ENCODE data around the gene SLC5A5.
A peak's percentile ranks its signal among the peaks of the same experiment; 100 is the strongest.

SLC5A5 gene

DNA sequence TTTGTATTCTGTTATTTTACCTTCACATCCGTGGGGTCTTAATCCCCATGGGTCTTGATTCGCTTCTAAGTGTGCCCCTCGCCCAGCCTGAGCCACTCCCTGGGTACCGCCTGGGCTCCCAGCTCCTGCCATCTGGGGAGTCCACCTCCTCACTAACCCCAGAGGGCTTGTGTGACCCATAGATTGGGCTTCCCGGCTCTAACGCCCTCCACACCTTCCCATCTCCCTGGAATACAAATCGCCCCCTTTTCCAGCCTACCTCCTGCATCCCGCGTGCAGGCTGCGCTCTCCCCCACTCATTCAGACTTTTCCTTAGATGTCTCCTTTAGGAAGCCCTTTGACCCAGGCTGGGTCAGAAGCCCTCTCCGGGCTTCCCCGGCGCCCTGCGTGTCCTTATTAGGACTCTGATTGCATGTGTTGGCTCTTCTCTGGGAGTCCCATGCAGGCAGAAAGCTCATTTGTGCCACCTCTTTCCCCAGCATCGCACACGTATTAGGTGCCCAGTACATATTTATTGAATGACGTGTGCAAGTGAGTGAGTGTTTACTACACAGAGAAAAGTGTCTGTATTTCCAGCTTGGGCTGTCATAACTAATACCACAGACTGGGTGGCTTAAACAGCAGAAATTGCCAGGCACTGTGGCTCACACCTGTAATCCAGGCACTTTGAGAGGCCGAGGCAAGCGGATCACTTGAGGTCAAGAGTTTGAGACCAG, 61.8 kb downstream of the SLC5A5 start:
- no peaks in the 10 kb centered on the region for H3K9me3 ChIP-seq (ENCODE audit: control insufficient read depth, insufficient read depth, low read length)
- peaks cover 19% of the 10 kb centered on the region for H3K4me1 ChIP-seq (ENCODE audit: control insufficient read depth, low read length)
- no peaks in the 10 kb centered on the region for H3F3A ChIP-seq (ENCODE audit: control insufficient read depth, insufficient read depth)
- H3K4me3 ChIP-seq (ENCODE audit: low read length), result peak overlapping the region; percentile 81
- no peaks in the 10 kb centered on the region for H3K27me3 ChIP-seq (ENCODE audit: control insufficient read depth, low read length)
- peaks cover 9% of the 10 kb centered on the region for H3K36me3 ChIP-seq (ENCODE audit: control insufficient read depth, low read length)
- no peaks in the 10 kb centered on the region for H3K9me2 ChIP-seq (replicated peaks; ENCODE audit: control insufficient read depth, low read length)
- peak overlapping the region; percentile 96 for H3K4me2 ChIP-seq (ENCODE audit: low read length)
- H4K20me1 ChIP-seq (ENCODE audit: control insufficient read depth, insufficient read depth, low read depth, low read length), result no peaks in the 10 kb centered on the region
- no peak for TF ChIP-seq EZH2phosphoT487 (IDR thresholded peaks at IDR 0.05; ENCODE audit: borderline replicate concordance, low read length)
- no peak for TF ChIP-seq CTCF (IDR thresholded peaks at IDR 0.05; ENCODE audit: low read depth, low read length, poor library complexity, severe bottlenecking)
- peaks cover 26% of the 10 kb centered on the region for H3K79me2 ChIP-seq (ENCODE audit: control insufficient read depth, low read length)
- H3K27ac ChIP-seq (ENCODE audit: low read depth, low read length), result no peak overlapping the region

GRCh38 chr19:17936379-17936778, 64.6 kb downstream of the SLC5A5 start:
- Histone ChIP-seq H3K9me3 (ENCODE audit: control insufficient read depth, insufficient read depth, low read length) (no peaks in the 10 kb centered on the region), H3K27ac (ENCODE audit: low read depth, low read length) (no peak overlapping the region), H3K36me3 (ENCODE audit: control insufficient read depth, low read length) (peaks cover 20% of the 10 kb centered on the region), H3K79me2 (ENCODE audit: control insufficient read depth, low read length) (peaks cover 31% of the 10 kb centered on the region), H3K4me1 (ENCODE audit: control insufficient read depth, low read length) (peaks cover 20% of the 10 kb centered on the region), H3K4me2 (ENCODE audit: low read length) (no peak overlapping the region), H3K4me3 (ENCODE audit: low read length) (no peak overlapping the region), H4K20me1 (ENCODE audit: control insufficient read depth, insufficient read depth, low read depth, low read length) (no peaks in the 10 kb centered on the region), H3K27me3 (ENCODE audit: control insufficient read depth, low read length) (no peaks in the 10 kb centered on the region), H3K9me2 (replicated peaks; ENCODE audit: control insufficient read depth, low read length) (no peaks in the 10 kb centered on the region), H3F3A (ENCODE audit: control insufficient read depth, insufficient read depth) (no peaks in the 10 kb centered on the region)
- TF ChIP-seq CTCF (IDR thresholded peaks at IDR 0.05; ENCODE audit: low read depth, low read length, poor library complexity, severe bottlenecking), result no peak
- no peak for TF ChIP-seq EZH2phosphoT487 (IDR thresholded peaks at IDR 0.05; ENCODE audit: borderline replicate concordance, low read length)

- Histone ChIP-seq H3K9me3 (ENCODE audit: control insufficient read depth, insufficient read depth, low read length) (no peaks in the 10 kb centered on the region), H3F3A (ENCODE audit: control insufficient read depth, insufficient read depth) (no peaks in the 10 kb centered on the region), H3K79me2 (ENCODE audit: control insufficient read depth, low read length) (peaks cover 31% of the 10 kb centered on the region), H3K27me3 (ENCODE audit: control insufficient read depth, low read length) (no peaks in the 10 kb centered on the region), H3K9me2 (replicated peaks; ENCODE audit: control insufficient read depth, low read length) (no peaks in the 10 kb centered on the region), H4K20me1 (ENCODE audit: control insufficient read depth, insufficient read depth, low read depth, low read length) (no peaks in the 10 kb centered on the region), H3K4me3 (ENCODE audit: low read length) (no peak overlapping the region), H3K4me1 (ENCODE audit: control insufficient read depth, low read length) (peaks cover 10% of the 10 kb centered on the region), H3K4me2 (ENCODE audit: low read length) (no peak overlapping the region), H3K27ac (ENCODE audit: low read depth, low read length) (no peak overlapping the region), H3K36me3 (ENCODE audit: control insufficient read depth, low read length) (peaks cover 24% of the 10 kb centered on the region)
- TF ChIP-seq CTCF (IDR thresholded peaks at IDR 0.05; ENCODE audit: low read depth, low read length, poor library complexity, severe bottlenecking), result no peak
- TF ChIP-seq EZH2phosphoT487 (IDR thresholded peaks at IDR 0.05; ENCODE audit: borderline replicate concordance, low read length), result no peak
Observed at GRCh38 chr19:17937371-17937900, 65.7 kb downstream of the SLC5A5 start.

Data from DOHH2 (cell line).